Ascending aorta (tissue), 2 donors: ENCODE results near the gene RWDD3. TPM values are rescaled to one million over a fixed set of nuclear protein-coding genes. Genes with fewer than 3 reads are reported as not detected.

Experiments used
- DNase-seq, 2 donors: peaks; one replicate each; pipeline ENCODE4 v3.0.0-alpha.2; 2019; ENCODE audit warnings: low spot score in 2 of 2
- H3K27ac ChIP-seq, 2 donors: fragments of 200-600 bp; sonication (generic); one replicate each; pipeline ENCODE4 v1.5.1; 2016 to 2017; ENCODE audit warnings: mild to moderate bottlenecking in 1 of 2
- H3K27me3 ChIP-seq: fragments of 200-600 bp; sonication (generic); one replicate; pipeline ENCODE4 v1.5.1; 2017
- H3K36me3 ChIP-seq, 2 donors: fragments of 200-600 bp; sonication (generic); one replicate each; pipeline ENCODE4 v1.5.1; 2016
- H3K4me1 ChIP-seq, 2 donors: fragments of 200-600 bp; sonication (generic); one replicate each; pipeline ENCODE4 v1.5.1; 2016 to 2017; ENCODE audit warnings: mild to moderate bottlenecking in 1 of 2
- H3K4me3 ChIP-seq, 2 donors: fragments of 200-600 bp; sonication (generic); one replicate each; pipeline ENCODE4 v1.5.1; 2016 to 2017; ENCODE audit warnings: mild to moderate bottlenecking in 1 of 2
- H3K9me3 ChIP-seq, 2 donors: fragments of 200-600 bp; sonication (generic); one replicate each; pipeline ENCODE4 v1.5.1; 2016
- intact Hi-C: fragments of 100-400 bp; cut with DNase I; formaldehyde crosslinking; loops from one replicate; pipeline ENCODE4 v1.15.1; 2023
- total RNA-seq: library from RNA; depleted of rRNA; stranded (reverse); fragments of >200 nt; gene quantifications from one replicate; pipeline ENCODE4 v1.1.0, GENCODE V29; 2016
- TF ChIP-seq, protein P1 (sequence below), 3 experiments: fragments of 200-600 bp in 2 of 3; fragments of 450-650 bp in 1 of 3; sonication (generic) in 2 of 3; IDR thresholded peaks; one replicate each; pipeline ENCODE4 v1.5.1; 2016 to 2019; ENCODE audit warnings: antibody characterized with exemption in 3 of 3, mild to moderate bottlenecking in 1 of 3, moderate library complexity in 1 of 3

Gene RWDD3
- total RNA-seq, 1 donor from 2014 or later: not detected

DNA sequence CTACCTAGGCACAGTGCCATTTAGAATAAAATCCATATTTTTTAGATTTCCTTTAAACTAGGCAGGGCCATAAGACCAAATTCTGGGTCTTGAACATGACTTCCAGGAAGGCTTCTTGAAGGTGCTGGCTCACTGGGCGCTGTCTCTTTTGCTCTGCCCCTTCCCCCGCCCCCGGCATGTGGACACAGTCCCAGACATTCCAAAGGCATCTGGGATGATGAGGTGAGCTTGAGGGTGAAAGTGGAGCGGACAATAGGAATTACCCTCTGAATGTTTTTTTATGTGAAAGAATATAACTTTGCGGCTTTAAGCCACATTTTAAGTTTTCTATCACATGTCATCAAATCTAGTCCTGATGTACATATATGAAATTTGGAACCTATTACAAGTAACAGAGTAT is 29.4 kb downstream of the RWDD3 start:
- Histone ChIP-seq H3K27me3 (no peaks in the 10 kb centered on the region), H3K36me3 (no peaks in the 10 kb centered on the region), H3K27ac (no peak overlapping the region), H3K4me3 (no peak overlapping the region), H3K9me3 (no peaks in the 10 kb centered on the region), H3K4me1 (no peaks in the 10 kb centered on the region)
- TF ChIP-seq, protein P1, sequence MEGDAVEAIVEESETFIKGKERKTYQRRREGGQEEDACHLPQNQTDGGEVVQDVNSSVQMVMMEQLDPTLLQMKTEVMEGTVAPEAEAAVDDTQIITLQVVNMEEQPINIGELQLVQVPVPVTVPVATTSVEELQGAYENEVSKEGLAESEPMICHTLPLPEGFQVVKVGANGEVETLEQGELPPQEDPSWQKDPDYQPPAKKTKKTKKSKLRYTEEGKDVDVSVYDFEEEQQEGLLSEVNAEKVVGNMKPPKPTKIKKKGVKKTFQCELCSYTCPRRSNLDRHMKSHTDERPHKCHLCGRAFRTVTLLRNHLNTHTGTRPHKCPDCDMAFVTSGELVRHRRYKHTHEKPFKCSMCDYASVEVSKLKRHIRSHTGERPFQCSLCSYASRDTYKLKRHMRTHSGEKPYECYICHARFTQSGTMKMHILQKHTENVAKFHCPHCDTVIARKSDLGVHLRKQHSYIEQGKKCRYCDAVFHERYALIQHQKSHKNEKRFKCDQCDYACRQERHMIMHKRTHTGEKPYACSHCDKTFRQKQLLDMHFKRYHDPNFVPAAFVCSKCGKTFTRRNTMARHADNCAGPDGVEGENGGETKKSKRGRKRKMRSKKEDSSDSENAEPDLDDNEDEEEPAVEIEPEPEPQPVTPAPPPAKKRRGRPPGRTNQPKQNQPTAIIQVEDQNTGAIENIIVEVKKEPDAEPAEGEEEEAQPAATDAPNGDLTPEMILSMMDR (IDR thresholded peaks at IDR 0.05): no peak
- DNase-seq: no peak
- intact Hi-C loops: no loop called here

DNA sequence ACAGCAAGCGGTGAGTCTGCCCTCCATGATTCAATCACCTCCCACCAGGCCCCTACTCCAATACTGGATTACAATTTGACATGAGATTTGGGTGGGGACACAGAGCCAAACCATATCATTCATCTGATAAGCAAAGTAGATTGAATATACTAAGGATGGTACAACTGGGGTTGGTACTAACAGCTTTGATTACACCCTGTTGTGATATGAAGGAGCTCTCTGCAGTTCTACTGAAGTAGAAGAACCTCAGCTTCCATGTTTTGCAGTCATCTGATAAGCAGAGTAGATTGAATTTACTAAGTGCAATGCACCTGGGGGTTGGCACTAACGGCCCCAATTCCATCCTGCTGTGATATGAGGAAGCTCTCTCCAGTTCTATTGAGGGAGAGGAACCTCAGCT is 31.1 kb downstream of the RWDD3 start:
- Histone ChIP-seq H3K9me3 (no peaks in the 10 kb centered on the region), H3K27me3 (no peaks in the 10 kb centered on the region), H3K4me3 (no peak overlapping the region), H3K36me3 (no peaks in the 10 kb centered on the region), H3K4me1 (no peaks in the 10 kb centered on the region), H3K27ac (no peak overlapping the region)
- TF ChIP-seq, protein P1 (IDR thresholded peaks at IDR 0.05): no peak
- DNase-seq: no peak
- intact Hi-C loops: no loop called here

DNA sequence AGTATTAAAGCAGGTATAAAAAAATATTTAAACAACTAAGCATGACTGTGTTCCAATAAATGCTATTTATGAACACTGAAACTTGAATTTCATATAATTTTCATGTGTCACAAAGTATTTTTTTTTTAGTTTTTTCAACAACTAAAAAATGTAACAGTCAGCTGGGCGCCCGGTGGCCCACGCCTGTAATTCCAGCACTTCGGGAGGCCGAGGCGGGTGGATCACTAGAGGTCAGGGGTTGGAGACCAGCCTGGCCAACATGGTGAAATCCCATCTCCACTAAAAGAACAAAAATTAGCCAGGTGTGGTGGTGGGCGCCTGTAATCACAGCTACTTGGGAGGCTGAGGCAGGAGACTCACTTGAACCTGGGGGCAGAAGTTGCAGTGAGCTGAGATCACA is 42.4 kb downstream of the RWDD3 start:
- Histone ChIP-seq H3K4me3 (no peak overlapping the region), H3K36me3 (no peaks in the 10 kb centered on the region), H3K27me3 (no peaks in the 10 kb centered on the region), H3K27ac (no peak overlapping the region), H3K9me3 (no peaks in the 10 kb centered on the region), H3K4me1 (no peaks in the 10 kb centered on the region)
- intact Hi-C loops: no loop called here
- TF ChIP-seq, protein P1 (IDR thresholded peaks at IDR 0.05): no peak
- DNase-seq: no peak

GRCh38 chr1:95278173-95279006 is 44.4 kb downstream of the RWDD3 start:
- no peak overlapping the region for H3K27ac ChIP-seq

GRCh38 chr1:95281781-95282517 is 47.9 kb downstream of the RWDD3 start:
- no peak for DNase-seq
- no peaks in the 10 kb centered on the region for H3K9me3 ChIP-seq
- TF ChIP-seq, protein P1 (IDR thresholded peaks at IDR 0.05): no peak
- no peak overlapping the region for H3K27ac ChIP-seq
- H3K4me3 ChIP-seq: no peak overlapping the region
- H3K4me1 ChIP-seq: no peaks in the 10 kb centered on the region
- H3K36me3 ChIP-seq: no peaks in the 10 kb centered on the region
- H3K27me3 ChIP-seq: no peaks in the 10 kb centered on the region
- intact Hi-C loops: no loop called here

More at GRCh38 chr1:95278173-95279006, 44.4 kb downstream of the RWDD3 start:
- no peak overlapping the region for H3K4me3 ChIP-seq
- no peaks in the 10 kb centered on the region for H3K9me3 ChIP-seq
- intact Hi-C loops: no loop called here
- no peaks in the 10 kb centered on the region for H3K27me3 ChIP-seq
- no peaks in the 10 kb centered on the region for H3K36me3 ChIP-seq
- TF ChIP-seq, protein P1 (IDR thresholded peaks at IDR 0.05): no peak
- DNase-seq: no peak
- H3K4me1 ChIP-seq: no peaks in the 10 kb centered on the region
